ENCODE results near the gene RAC3.

RAC3 gene

GRCh38 chr17:81996232-81996756 is 35.2 kb upstream of the RAC3 start:
- H2AFZ ChIP-seq (ENCODE audit: low read depth): no peak overlapping the region
- no peak for TF ChIP-seq CTCF (conservative IDR thresholded peaks at IDR 0.05; ENCODE audit: low read depth, low read length)
- H3K27me3 ChIP-seq (ENCODE audit: insufficient read depth, low read depth): no peaks in the 10 kb centered on the region
- no peaks in the 10 kb centered on the region for H3K79me2 ChIP-seq (ENCODE audit: insufficient read depth, low read depth)
- no peak overlapping the region for H3K4me3 ChIP-seq (IDR thresholded peaks at IDR 0.05; ENCODE audit: insufficient read depth, low read depth, low read length)
- no peak overlapping the region for H3K27ac ChIP-seq
- no peaks in the 10 kb centered on the region for H4K20me1 ChIP-seq (ENCODE audit: insufficient read depth)
- no peak overlapping the region for H3K9ac ChIP-seq
- no peak overlapping the region for H3K4me2 ChIP-seq
- no peaks in the 10 kb centered on the region for H3K36me3 ChIP-seq (ENCODE audit: insufficient read depth)
- H3K4me1 ChIP-seq (ENCODE audit: low read depth, poor library complexity, severe bottlenecking): no peaks in the 10 kb centered on the region

- no peaks in the 10 kb centered on the region for H3K27me3 ChIP-seq (ENCODE audit: insufficient read depth, low read depth)
- no peak overlapping the region for H3K4me3 ChIP-seq (IDR thresholded peaks at IDR 0.05; ENCODE audit: insufficient read depth, low read depth, low read length)
- no peaks in the 10 kb centered on the region for H3K79me2 ChIP-seq (ENCODE audit: insufficient read depth, low read depth)
- H3K4me1 ChIP-seq (ENCODE audit: low read depth, poor library complexity, severe bottlenecking): no peaks in the 10 kb centered on the region
- H3K4me2 ChIP-seq: no peak overlapping the region
- no peak overlapping the region for H3K27ac ChIP-seq
- H2AFZ ChIP-seq (ENCODE audit: low read depth): no peak overlapping the region
- H3K9ac ChIP-seq: no peak overlapping the region
- no peaks in the 10 kb centered on the region for H4K20me1 ChIP-seq (ENCODE audit: insufficient read depth)
- no peak for TF ChIP-seq CTCF (conservative IDR thresholded peaks at IDR 0.05; ENCODE audit: low read depth, low read length)
- no peaks in the 10 kb centered on the region for H3K36me3 ChIP-seq (ENCODE audit: insufficient read depth)
Measured at GRCh38 chr17:81996757-81997441, 34.6 kb upstream of the RAC3 start.

- no peak for TF ChIP-seq CTCF (conservative IDR thresholded peaks at IDR 0.05; ENCODE audit: low read depth, low read length)
- Histone ChIP-seq H3K27me3 (ENCODE audit: insufficient read depth, low read depth) (no peaks in the 10 kb centered on the region), H3K36me3 (ENCODE audit: insufficient read depth) (no peaks in the 10 kb centered on the region), H3K9ac (no peak overlapping the region), H2AFZ (ENCODE audit: low read depth) (no peak overlapping the region), H3K79me2 (ENCODE audit: insufficient read depth, low read depth) (no peaks in the 10 kb centered on the region), H3K27ac (no peak overlapping the region), H3K4me3 (IDR thresholded peaks at IDR 0.05; ENCODE audit: insufficient read depth, low read depth, low read length) (no peak overlapping the region), H4K20me1 (ENCODE audit: insufficient read depth) (no peaks in the 10 kb centered on the region), H3K4me1 (ENCODE audit: low read depth, poor library complexity, severe bottlenecking) (no peaks in the 10 kb centered on the region), H3K4me2 (no peak overlapping the region)
Measured at GRCh38 chr17:81998212-81998611, 33.3 kb upstream of the RAC3 start.

- Histone ChIP-seq H3K79me2 (ENCODE audit: insufficient read depth, low read depth) (no peaks in the 10 kb centered on the region), H3K36me3 (ENCODE audit: insufficient read depth) (no peaks in the 10 kb centered on the region), H3K27me3 (ENCODE audit: insufficient read depth, low read depth) (no peaks in the 10 kb centered on the region), H3K4me1 (ENCODE audit: low read depth, poor library complexity, severe bottlenecking) (no peaks in the 10 kb centered on the region), H3K4me2 (no peak overlapping the region), H3K9ac (no peak overlapping the region), H3K27ac (no peak overlapping the region), H2AFZ (ENCODE audit: low read depth) (no peak overlapping the region), H3K4me3 (IDR thresholded peaks at IDR 0.05; ENCODE audit: insufficient read depth, low read depth, low read length) (no peak overlapping the region), H4K20me1 (ENCODE audit: insufficient read depth) (no peaks in the 10 kb centered on the region)
- TF ChIP-seq CTCF (conservative IDR thresholded peaks at IDR 0.05; ENCODE audit: low read depth, low read length): no peak
Measured at GRCh38 chr17:81998691-81999438, 32.6 kb upstream of the RAC3 start.

All from KMS-11 (cell line).